ENCODE data around the gene RAD9B.

GRCh38 chr12:110533607-110534006 lies 31.5 kb downstream of the RAD9B start:
- TF ChIP-seq POLR2A (IDR thresholded peaks at IDR 0.05; ENCODE audit: low read length) (no peak), GATA1 (IDR thresholded peaks at IDR 0.05; ENCODE audit: low read depth, low read length) (no peak)
